Karpas-422 (cell line): Measurements from ENCODE around the gene CST8. TPM values are rescaled to one million over a fixed set of nuclear protein-coding genes. Genes with fewer than 3 reads are reported as not detected.
A peak's percentile ranks its signal among the peaks of the same experiment; 100 is the strongest.

ENCODE experiments used
- DNase-seq: peaks from one replicate; pipeline ENCODE4 v3.0.0-alpha.2; 2015
- H2AFZ ChIP-seq: fragments of 200-600 bp; sonication (generic); 2 replicates; pipeline ENCODE4 v1.6.1; 2014; ENCODE audit warnings: antibody characterized with exemption, low read length, mixed read lengths
- H3K27ac ChIP-seq: fragments of 200-600 bp; sonication (generic); 2 replicates; pipeline ENCODE4 v1.5.1; 2014; ENCODE audit warnings: mild to moderate bottlenecking, low read length, moderate library complexity
- H3K27me3 ChIP-seq: fragments of 200-600 bp; sonication (generic); 2 replicates; pipeline ENCODE4 v1.6.1; 2014; ENCODE audit warnings: low read length, mixed read lengths
- H3K36me3 ChIP-seq: fragments of 200-600 bp; sonication (generic); 2 replicates; pipeline ENCODE4 v1.6.1; 2014; ENCODE audit warnings: low read length, mixed read lengths; ENCODE audit not compliant: insufficient read depth
- H3K4me1 ChIP-seq: fragments of 200-600 bp; sonication (generic); 2 replicates; pipeline ENCODE4 v1.6.1; 2014; ENCODE audit warnings: mild to moderate bottlenecking, low read length, mixed read lengths
- H3K4me2 ChIP-seq: fragments of 200-600 bp; sonication (generic); 2 replicates; pipeline ENCODE4 v1.6.1; 2014; ENCODE audit warnings: low read length, low read depth, mild to moderate bottlenecking; ENCODE audit not compliant: poor library complexity, severe bottlenecking
- H3K4me3 ChIP-seq: fragments of 200-600 bp; sonication (generic); 2 replicates; pipeline ENCODE4 v1.5.1; 2014; ENCODE audit warnings: mild to moderate bottlenecking, antibody characterized with exemption, low read length, mixed read lengths
- H3K79me2 ChIP-seq: fragments of 200-600 bp; sonication (generic); 2 replicates; pipeline ENCODE4 v1.6.1; 2014; ENCODE audit warnings: mild to moderate bottlenecking, low read length, mixed read lengths
- H3K9ac ChIP-seq: fragments of 200-600 bp; sonication (generic); 2 replicates; pipeline ENCODE4 v1.6.0; 2014; ENCODE audit warnings: low read length
- H3K9me2 ChIP-seq: fragments of 200-600 bp; sonication (generic), shearing (Covaris generic); replicated peaks from 2 replicates; pipeline ENCODE4 v1.6.0; 2014; ENCODE audit warnings: mild to moderate bottlenecking, low read length, moderate library complexity; ENCODE audit not compliant: insufficient read depth
- H3K9me3 ChIP-seq: fragments of 300-700, 200-600 bp; sonication (generic); 2 replicates; pipeline ENCODE4 v1.6.1; 2014; ENCODE audit warnings: low read length, mixed read lengths
- H4K20me1 ChIP-seq: fragments of 200-600 bp; sonication (generic); 2 replicates; pipeline ENCODE4 v1.6.1; 2014; ENCODE audit warnings: mild to moderate bottlenecking, antibody characterized with exemption, low read length, low read depth; ENCODE audit not compliant: insufficient read depth
- total RNA-seq: library from RNA; depleted of rRNA; stranded (reverse); fragments of >200 nt; shearing (Covaris generic); gene quantifications from 2 replicates; pipeline ENCODE4 v1.2.3, GENCODE V29; 2014; ENCODE audit warnings: low replicate concordance

CST8 gene
- total RNA-seq, 1 experiment from 2014 or later = not detected

DNA sequence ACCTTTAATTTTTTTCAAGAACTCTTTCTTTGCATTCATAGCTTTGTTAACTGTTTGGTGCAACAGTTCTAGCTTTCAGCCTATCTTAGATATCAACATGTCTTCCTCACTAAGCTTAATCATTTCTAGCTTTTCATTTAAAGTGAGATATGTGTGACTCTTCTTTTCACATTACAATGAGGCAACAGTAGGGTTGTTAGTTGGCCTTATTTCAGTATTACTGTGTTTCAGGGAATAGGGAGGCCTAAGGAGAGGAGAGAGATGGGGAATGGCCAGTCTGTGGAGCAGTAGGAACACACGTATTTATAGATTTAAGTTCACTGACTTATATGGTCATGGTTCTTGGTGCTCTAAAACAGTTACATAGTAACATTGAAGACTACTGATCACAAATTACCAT, 41.6 kb downstream of the CST8 start:
- no peak for DNase-seq
- Histone ChIP-seq H3K27ac (no peak overlapping the region), H3K27me3 (no peaks in the 10 kb centered on the region), H3K9me2 (no peaks in the 10 kb centered on the region), H2AFZ (no peak overlapping the region), H3K9me3 (no peaks in the 10 kb centered on the region), H3K4me1 (no peaks in the 10 kb centered on the region), H3K4me3 (no peak overlapping the region), H4K20me1 (no peaks in the 10 kb centered on the region), H3K36me3 (no peaks in the 10 kb centered on the region), H3K79me2 (no peaks in the 10 kb centered on the region), H3K9ac (no peak overlapping the region), H3K4me2 (no peak overlapping the region)

DNA sequence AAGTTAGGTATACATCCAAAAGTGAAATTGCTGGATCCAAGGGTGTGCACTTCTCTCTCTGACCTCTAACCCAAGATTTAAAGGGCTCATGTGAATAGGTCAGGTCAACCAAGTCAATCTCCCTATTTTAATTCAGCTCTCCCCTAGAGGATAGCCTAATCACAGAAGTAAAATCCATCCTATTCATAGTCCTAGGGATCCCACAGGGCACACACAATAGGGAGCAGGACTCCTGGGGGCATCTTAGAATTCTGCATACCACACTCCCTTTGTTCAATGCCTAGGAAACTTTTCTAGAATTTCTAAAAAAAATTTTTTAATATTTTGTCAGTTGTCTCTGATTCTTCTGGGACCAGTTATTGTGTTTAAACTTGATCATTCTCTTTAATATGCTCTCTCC, 42.2 kb downstream of the CST8 start:
- H3K36me3 ChIP-seq = no peaks in the 10 kb centered on the region
- no peaks in the 10 kb centered on the region for H3K9me2 ChIP-seq
- H3K9ac ChIP-seq = no peak overlapping the region
- no peak overlapping the region for H3K4me2 ChIP-seq
- H3K9me3 ChIP-seq = no peaks in the 10 kb centered on the region
- no peaks in the 10 kb centered on the region for H3K27me3 ChIP-seq
- H2AFZ ChIP-seq = no peak overlapping the region
- no peaks in the 10 kb centered on the region for H3K79me2 ChIP-seq
- H3K4me3 ChIP-seq = no peak overlapping the region
- no peaks in the 10 kb centered on the region for H3K4me1 ChIP-seq
- no peak overlapping the region for H3K27ac ChIP-seq
- no peaks in the 10 kb centered on the region for H4K20me1 ChIP-seq
- DNase-seq = no peak

DNA sequence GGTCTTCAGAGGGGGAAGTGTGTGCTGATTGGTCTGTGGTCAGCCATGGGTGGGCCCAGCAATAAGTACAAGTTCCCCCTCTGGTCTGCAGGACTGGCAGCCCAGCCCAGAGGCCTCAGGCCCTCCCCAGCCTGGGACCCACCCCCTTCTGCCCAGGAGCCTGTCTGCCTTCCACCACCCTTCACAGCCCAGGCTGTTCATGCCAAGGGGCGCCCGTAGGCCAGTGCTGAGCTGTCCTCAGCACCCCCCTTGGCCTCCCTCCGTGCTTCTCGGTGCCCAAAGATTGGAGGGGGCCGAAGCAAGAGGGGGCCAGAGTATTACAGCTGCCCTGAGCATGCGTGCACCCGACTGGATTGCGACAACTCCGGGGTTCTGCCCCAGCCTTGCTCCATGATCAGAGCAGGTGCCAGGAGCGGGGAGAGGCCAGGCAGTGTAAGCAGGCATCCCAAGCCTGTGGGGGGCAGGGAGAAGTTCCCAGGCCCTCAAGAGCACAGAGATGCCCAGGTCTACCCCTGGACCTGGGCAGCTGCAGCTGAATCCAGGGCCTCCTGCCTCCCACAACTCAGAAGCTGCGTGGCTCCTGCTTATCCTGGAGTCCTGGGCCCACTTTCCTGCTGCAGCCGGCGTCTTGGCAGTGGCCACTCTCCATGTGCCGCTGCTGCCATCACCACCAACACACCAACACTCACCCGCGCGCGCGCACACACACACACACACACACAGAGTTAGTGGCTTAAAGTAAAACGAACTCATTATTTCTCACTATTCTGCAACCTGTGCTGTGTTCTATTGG, 44.1 kb downstream of the CST8 start:
- no peaks in the 10 kb centered on the region for H3K36me3 ChIP-seq
- no peaks in the 10 kb centered on the region for H3K27me3 ChIP-seq
- no peaks in the 10 kb centered on the region for H3K9me3 ChIP-seq
- no peaks in the 10 kb centered on the region for H3K79me2 ChIP-seq
- no peak overlapping the region for H3K9ac ChIP-seq
- no peak overlapping the region for H2AFZ ChIP-seq
- no peaks in the 10 kb centered on the region for H3K4me1 ChIP-seq
- H4K20me1 ChIP-seq = no peaks in the 10 kb centered on the region
- H3K4me2 ChIP-seq = no peak overlapping the region
- DNase-seq = no peak
- H3K27ac ChIP-seq = no peak overlapping the region
- no peak overlapping the region for H3K4me3 ChIP-seq
- no peaks in the 10 kb centered on the region for H3K9me2 ChIP-seq

DNA sequence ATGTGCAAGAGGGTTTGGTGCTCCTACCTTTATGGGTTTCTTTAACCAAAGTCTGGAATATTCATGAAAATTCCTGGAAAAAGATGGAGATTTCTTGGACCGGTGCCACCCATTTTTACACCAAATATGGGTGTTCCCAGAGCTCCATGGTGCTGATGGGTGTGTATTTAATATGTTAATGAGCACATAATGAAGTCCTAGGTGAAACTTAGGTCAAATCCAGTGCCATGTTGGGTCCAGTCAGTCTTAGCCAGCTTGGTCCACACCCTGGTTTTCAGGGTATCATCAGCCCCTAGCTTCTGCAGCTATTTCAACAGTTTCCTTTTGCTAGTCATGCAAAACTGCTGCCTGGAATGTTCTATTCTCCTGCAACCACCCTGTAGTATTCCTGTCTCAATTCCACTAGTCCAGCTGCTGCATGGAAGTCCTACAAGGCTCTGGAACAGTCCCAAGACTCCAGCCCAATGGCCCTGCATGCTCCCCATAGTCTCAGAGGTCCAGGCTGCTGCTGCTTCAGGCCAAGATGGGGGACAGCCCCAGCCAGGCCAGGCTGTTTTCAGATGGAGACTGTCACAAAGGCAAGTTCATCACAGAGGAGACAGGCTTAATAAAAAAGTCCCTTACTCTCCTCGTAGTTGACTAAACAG, 45.5 kb downstream of the CST8 start:
- Histone ChIP-seq H3K79me2 (no peaks in the 10 kb centered on the region), H4K20me1 (no peaks in the 10 kb centered on the region), H3K36me3 (no peaks in the 10 kb centered on the region), H3K4me3 (no peak overlapping the region), H3K4me2 (no peak overlapping the region), H3K9me3 (no peaks in the 10 kb centered on the region), H3K4me1 (peaks cover 5% of the 10 kb centered on the region), H3K27ac (no peak overlapping the region), H3K9me2 (no peaks in the 10 kb centered on the region), H2AFZ (no peak overlapping the region), H3K9ac (no peak overlapping the region), H3K27me3 (no peaks in the 10 kb centered on the region)
- no peak for DNase-seq

GRCh38 chr20:23537030-23537429, 46.1 kb downstream of the CST8 start:
- H3K9ac ChIP-seq = no peak overlapping the region
- peaks cover 1% of the 10 kb centered on the region; the same call in 1 of the 2 replicates for H3K27me3 ChIP-seq
- no peak overlapping the region for H3K27ac ChIP-seq
- no peaks in the 10 kb centered on the region for H3K9me3 ChIP-seq
- peaks cover 11% of the 10 kb centered on the region for H3K4me1 ChIP-seq
- no peaks in the 10 kb centered on the region for H4K20me1 ChIP-seq
- H3K36me3 ChIP-seq = no peaks in the 10 kb centered on the region
- no peak overlapping the region for H3K4me3 ChIP-seq
- DNase-seq = no peak
- no peak overlapping the region for H3K4me2 ChIP-seq
- no peaks in the 10 kb centered on the region for H3K9me2 ChIP-seq
- H3K79me2 ChIP-seq = no peaks in the 10 kb centered on the region
- no peak overlapping the region for H2AFZ ChIP-seq

DNA sequence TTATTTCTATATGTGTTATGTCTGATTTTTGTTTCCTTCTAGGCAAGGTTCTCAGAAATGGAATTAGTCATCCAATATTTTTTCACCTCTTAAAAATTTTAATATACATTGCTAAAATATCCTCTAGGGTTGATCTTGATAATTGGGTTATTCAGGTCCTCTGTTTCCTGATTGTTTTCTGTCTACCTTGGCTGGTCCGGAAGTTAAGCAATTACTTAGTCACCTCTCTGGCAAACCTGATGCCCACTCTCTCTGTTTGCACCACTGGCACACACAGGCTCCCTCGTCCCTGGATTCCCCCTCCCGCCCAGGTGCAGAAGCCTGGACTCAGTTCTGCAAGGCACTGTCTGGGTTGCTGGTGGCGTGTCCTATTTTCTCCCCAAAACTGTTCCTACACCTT, 49.7 kb downstream of the CST8 start:
- DNase-seq = no peak
- Histone ChIP-seq H4K20me1 (no peaks in the 10 kb centered on the region), H3K9ac (no peak overlapping the region), H3K4me3 (no peak overlapping the region), H3K27ac (no peak overlapping the region), H3K4me2 (no peak overlapping the region), H3K9me3 (no peaks in the 10 kb centered on the region), H3K4me1 (peaks cover 13% of the 10 kb centered on the region), H3K9me2 (no peaks in the 10 kb centered on the region), H3K27me3 (peaks cover 2% of the 10 kb centered on the region; the same call in 1 of the 2 replicates), H2AFZ (no peak overlapping the region), H3K79me2 (no peaks in the 10 kb centered on the region), H3K36me3 (no peaks in the 10 kb centered on the region)

GRCh38 chr20:23541330-23541729, 50.4 kb downstream of the CST8 start:
- H3K9ac ChIP-seq = no peak overlapping the region
- H4K20me1 ChIP-seq = no peaks in the 10 kb centered on the region
- H3K4me2 ChIP-seq = peak overlapping the region; percentile 26
- no peak overlapping the region for H3K27ac ChIP-seq
- DNase-seq = peak; percentile 61
- no peak overlapping the region for H2AFZ ChIP-seq
- no peak overlapping the region for H3K4me3 ChIP-seq
- no peaks in the 10 kb centered on the region for H3K36me3 ChIP-seq
- peaks cover 13% of the 10 kb centered on the region for H3K4me1 ChIP-seq
- no peaks in the 10 kb centered on the region for H3K9me3 ChIP-seq
- peaks cover 2% of the 10 kb centered on the region; the same call in 1 of the 2 replicates for H3K27me3 ChIP-seq
- H3K79me2 ChIP-seq = no peaks in the 10 kb centered on the region
- no peaks in the 10 kb centered on the region for H3K9me2 ChIP-seq

GRCh38 chr20:23541776-23542175, 50.9 kb downstream of the CST8 start:
- peaks cover 2% of the 10 kb centered on the region; the same call in 1 of the 2 replicates for H3K27me3 ChIP-seq
- H3K9me2 ChIP-seq = no peaks in the 10 kb centered on the region
- H3K9me3 ChIP-seq = no peaks in the 10 kb centered on the region
- peak overlapping the region; percentile 26 for H3K4me2 ChIP-seq
- no peaks in the 10 kb centered on the region for H3K36me3 ChIP-seq
- no peak overlapping the region for H3K4me3 ChIP-seq
- H4K20me1 ChIP-seq = no peaks in the 10 kb centered on the region
- H2AFZ ChIP-seq = no peak overlapping the region
- no peak overlapping the region for H3K27ac ChIP-seq
- H3K9ac ChIP-seq = no peak overlapping the region
- no peak for DNase-seq
- no peaks in the 10 kb centered on the region for H3K79me2 ChIP-seq
- peaks cover 13% of the 10 kb centered on the region for H3K4me1 ChIP-seq
